ENCODE measurements around the gene HCLS1.

Gene HCLS1

GRCh38 chr3:121660356-121661171 lies at the start of gene HCLS1:
Gene HCLS1, minus strand, starts transcription at chr3:121660903. Its CDS starts 2,556 bp downstream, at chr3:121658347.
- no peak within 1 kb of the TSS for H3K27ac ChIP-seq
- no peak for TF ChIP-seq CTCF (conservative IDR thresholded peaks at IDR 0.05)

- no peak for TF ChIP-seq CTCF (conservative IDR thresholded peaks at IDR 0.05)
Measured at GRCh38 chr3:121710347-121710746, 49.6 kb upstream of the HCLS1 start.

GRCh38 chr3:121707531-121708273 lies 47.0 kb upstream of the HCLS1 start:
- TF ChIP-seq CTCF (conservative IDR thresholded peaks at IDR 0.05) = no peak
- no peak overlapping the region for H3K27ac ChIP-seq

More at GRCh38 chr3:121710347-121710746, 49.6 kb upstream of the HCLS1 start:
- no peak overlapping the region for H3K27ac ChIP-seq

- TF ChIP-seq CTCF (conservative IDR thresholded peaks at IDR 0.05) = no peak
- H3K27ac ChIP-seq = no peak overlapping the region
Measured at GRCh38 chr3:121705541-121705940, 44.8 kb upstream of the HCLS1 start.

GRCh38 chr3:121703973-121704372 lies 43.3 kb upstream of the HCLS1 start:
- no peak overlapping the region for H3K27ac ChIP-seq
- TF ChIP-seq CTCF (conservative IDR thresholded peaks at IDR 0.05) = no peak

GRCh38 chr3:121698901-121699300 lies 38.2 kb upstream of the HCLS1 start:
- TF ChIP-seq CTCF (conservative IDR thresholded peaks at IDR 0.05) = no peak
- no peak overlapping the region for H3K27ac ChIP-seq

- no peak for TF ChIP-seq CTCF (conservative IDR thresholded peaks at IDR 0.05)
- no peak overlapping the region for H3K27ac ChIP-seq
Measured at GRCh38 chr3:121698476-121698875, 37.8 kb upstream of the HCLS1 start.

Data from VCaP (cell line).